Diencephalon (tissue), 1 donor: ENCODE data around the gene ZCCHC14. TPM values are rescaled to one million over a fixed set of nuclear protein-coding genes. Genes with fewer than 3 reads are reported as not detected.

Experiments used
- total RNA-seq: library from RNA; depleted of rRNA; stranded (reverse); fragments of >200 nt; gene quantifications from one replicate; pipeline ENCODE4 v1.2.3, GENCODE V29; 2014

The ZCCHC14 gene
- 29.8 TPM for total RNA-seq

DNA sequence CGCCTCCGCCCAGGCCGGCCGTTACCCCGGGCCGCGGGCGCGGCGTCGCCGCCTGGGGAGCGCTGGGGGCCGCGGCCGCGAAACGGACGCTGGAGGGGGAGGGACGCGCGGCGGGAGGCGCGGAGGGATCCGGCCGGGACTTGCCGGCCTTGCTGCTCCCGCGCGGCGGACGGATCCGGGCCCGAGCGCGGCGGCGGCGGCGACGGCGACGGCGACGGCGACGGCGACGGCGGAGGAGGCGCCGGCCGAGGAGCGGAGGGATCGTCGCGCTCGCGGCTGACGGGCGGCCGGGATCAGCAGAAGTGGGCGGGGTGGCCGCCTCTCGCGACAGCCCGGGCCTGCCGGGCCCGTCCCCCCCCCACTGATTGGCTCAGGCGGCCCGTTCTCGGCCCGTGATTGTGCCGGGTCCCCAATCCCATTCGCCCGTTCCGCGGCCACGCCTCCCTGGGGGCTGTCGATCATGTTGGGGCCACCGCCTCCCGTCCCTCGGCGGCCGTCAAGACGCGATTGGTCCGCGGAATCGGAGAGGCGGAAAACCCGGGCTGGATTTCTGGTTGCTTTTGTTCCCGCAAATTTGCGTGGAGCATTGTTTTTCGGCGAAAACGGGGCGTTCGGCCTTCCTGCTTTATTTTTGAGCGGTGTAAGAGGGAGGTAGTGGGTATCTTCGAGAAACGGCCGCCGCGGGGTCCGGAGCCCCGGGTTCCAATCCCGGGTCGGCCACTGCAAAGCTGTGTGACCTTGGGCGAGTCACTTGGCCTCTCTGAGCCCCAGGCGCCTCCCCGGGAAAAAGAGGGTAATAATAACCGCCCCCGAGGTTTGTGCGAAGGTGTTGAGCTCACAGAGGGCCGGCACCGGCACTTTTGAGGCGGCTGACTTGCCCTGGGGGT is at the start of gene ZCCHC14:
ZCCHC14 (minus strand) TSS at position 304 of the 887 bp plus-strand sequence. CDS start 786 bp downstream, outside the sequence.

GRCh38 chr16:87391950-87392820 is 100.6 kb downstream of the ZCCHC14 start, which contains the start of gene MAP1LC3B:
Gene MAP1LC3B, plus strand, starts transcription at chr16:87392336. Its CDS starts 92 bp downstream, at chr16:87392428.

GRCh38 chr16:87383505-87384161 is 109.2 kb downstream of the ZCCHC14 start, which contains the start of gene FBXO31:
Gene FBXO31, minus strand, starts transcription at chr16:87383776. Its CDS starts 32 bp downstream, at chr16:87383744.

Other genes starting within 250 kb of the ZCCHC14 start
- gene C16orf95, start 175.6 kb downstream of the ZCCHC14 start, total RNA-seq, result 4.2 TPM
- 29.3 TPM for gene FBXO31, start 109.2 kb downstream of the ZCCHC14 start, total RNA-seq
- gene MAP1LC3B, start 100.7 kb downstream of the ZCCHC14 start, total RNA-seq, result 54.0 TPM
- 45.9 TPM for gene JPH3, start 109.5 kb upstream of the ZCCHC14 start, total RNA-seq